Epithelial cell of proximal tubule (primary cell): ENCODE measurements around the gene ADRA2B. TPM values are rescaled to one million over a fixed set of nuclear protein-coding genes. Genes with fewer than 3 reads are reported as not detected.

ENCODE experiments used
- DNase-seq: peaks from one replicate; pipeline ENCODE4 v3.0.0-alpha.2; 2011; ENCODE audit warnings: low read depth
- H3K4me3 ChIP-seq: 2 replicates; pipeline ENCODE4 v1.5.1; 2011; ENCODE audit warnings: low read depth, mild to moderate bottlenecking, low read length
- total RNA-seq: library from RNA; depleted of rRNA; stranded (reverse); fragments of >200 nt; gene quantifications from 2 replicates; pipeline ENCODE4 v1.2.3, GENCODE V29; 2015
- TF ChIP-seq, protein P1 (sequence below): conservative IDR thresholded peaks from 2 replicates; pipeline ENCODE4 v1.5.1; 2012; ENCODE audit warnings: low read depth, mild to moderate bottlenecking, low read length

The ADRA2B gene
- total RNA-seq, 1 donor from 2014 or later, result 0.23 TPM

- TF ChIP-seq, protein P1, sequence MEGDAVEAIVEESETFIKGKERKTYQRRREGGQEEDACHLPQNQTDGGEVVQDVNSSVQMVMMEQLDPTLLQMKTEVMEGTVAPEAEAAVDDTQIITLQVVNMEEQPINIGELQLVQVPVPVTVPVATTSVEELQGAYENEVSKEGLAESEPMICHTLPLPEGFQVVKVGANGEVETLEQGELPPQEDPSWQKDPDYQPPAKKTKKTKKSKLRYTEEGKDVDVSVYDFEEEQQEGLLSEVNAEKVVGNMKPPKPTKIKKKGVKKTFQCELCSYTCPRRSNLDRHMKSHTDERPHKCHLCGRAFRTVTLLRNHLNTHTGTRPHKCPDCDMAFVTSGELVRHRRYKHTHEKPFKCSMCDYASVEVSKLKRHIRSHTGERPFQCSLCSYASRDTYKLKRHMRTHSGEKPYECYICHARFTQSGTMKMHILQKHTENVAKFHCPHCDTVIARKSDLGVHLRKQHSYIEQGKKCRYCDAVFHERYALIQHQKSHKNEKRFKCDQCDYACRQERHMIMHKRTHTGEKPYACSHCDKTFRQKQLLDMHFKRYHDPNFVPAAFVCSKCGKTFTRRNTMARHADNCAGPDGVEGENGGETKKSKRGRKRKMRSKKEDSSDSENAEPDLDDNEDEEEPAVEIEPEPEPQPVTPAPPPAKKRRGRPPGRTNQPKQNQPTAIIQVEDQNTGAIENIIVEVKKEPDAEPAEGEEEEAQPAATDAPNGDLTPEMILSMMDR, result no peak
- no peak overlapping the region for H3K4me3 ChIP-seq
These were observed 42.2 kb upstream of the ADRA2B start for GRCh38 chr2:96158554-96158940.

GRCh38 chr2:96157649-96158553 is 41.5 kb upstream of the ADRA2B start:
- TF ChIP-seq, protein P1, result no peak
- no peak for DNase-seq
- H3K4me3 ChIP-seq, result no peak overlapping the region

More at GRCh38 chr2:96158554-96158940, 42.2 kb upstream of the ADRA2B start:
- no peak for DNase-seq

- no peak overlapping the region for H3K4me3 ChIP-seq
- TF ChIP-seq, protein P1, result no peak
- DNase-seq, result no peak
These were observed 40.7 kb upstream of the ADRA2B start for GRCh38 chr2:96156926-96157648.

- H3K4me3 ChIP-seq, result no peak overlapping the region
- TF ChIP-seq, protein P1, result no peak
- no peak for DNase-seq
These were observed 39.8 kb upstream of the ADRA2B start for GRCh38 chr2:96156011-96156820.

- no peak for DNase-seq
- TF ChIP-seq, protein P1, result no peak
- H3K4me3 ChIP-seq, result no peak overlapping the region
These were observed 38.4 kb upstream of the ADRA2B start for GRCh38 chr2:96154506-96155380.

- TF ChIP-seq, protein P1, result no peak
- no peak overlapping the region for H3K4me3 ChIP-seq
- DNase-seq, result no peak
These were observed 37.6 kb upstream of the ADRA2B start for GRCh38 chr2:96153991-96154431.
